NB4 (cell line): ENCODE data around the gene ARHGAP5.

Experiments used
- DNase-seq: peaks from one replicate; pipeline ENCODE4 v3.0.0; 2010; ENCODE audit warnings: low read depth
- H3K4me3 ChIP-seq: one replicate; pipeline ENCODE4 v1.5.1; 2011; ENCODE audit warnings: mild to moderate bottlenecking, low read depth, low read length, moderate library complexity
- MYC ChIP-seq: IDR thresholded peaks from 2 replicates; pipeline ENCODE4 v1.6.1; 2011; ENCODE audit warnings: low read depth, low read length
- POLR2A ChIP-seq: IDR thresholded peaks from 2 replicates; pipeline ENCODE4 v1.6.1; 2011; ENCODE audit warnings: mild to moderate bottlenecking; ENCODE audit not compliant: insufficient read length; ENCODE audit errors: extremely low read depth
- TF ChIP-seq, protein P1 (sequence below): IDR thresholded peaks from 2 replicates; pipeline ENCODE4 v1.6.1; 2011; ENCODE audit warnings: low read depth, low read length
- TF ChIP-seq, protein P2 (sequence below): IDR thresholded peaks from one replicate; pipeline ENCODE4 v1.5.1; 2012; ENCODE audit warnings: low read depth, low read length

ARHGAP5 gene

GRCh38 chr14:32085182-32085844, 8.2 kb downstream of the ARHGAP5 start:
- TF ChIP-seq, protein P1, sequence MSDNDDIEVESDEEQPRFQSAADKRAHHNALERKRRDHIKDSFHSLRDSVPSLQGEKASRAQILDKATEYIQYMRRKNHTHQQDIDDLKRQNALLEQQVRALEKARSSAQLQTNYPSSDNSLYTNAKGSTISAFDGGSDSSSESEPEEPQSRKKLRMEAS = no peak
- TF ChIP-seq POLR2A = no peak
- no peak for TF ChIP-seq MYC
- TF ChIP-seq, protein P2, sequence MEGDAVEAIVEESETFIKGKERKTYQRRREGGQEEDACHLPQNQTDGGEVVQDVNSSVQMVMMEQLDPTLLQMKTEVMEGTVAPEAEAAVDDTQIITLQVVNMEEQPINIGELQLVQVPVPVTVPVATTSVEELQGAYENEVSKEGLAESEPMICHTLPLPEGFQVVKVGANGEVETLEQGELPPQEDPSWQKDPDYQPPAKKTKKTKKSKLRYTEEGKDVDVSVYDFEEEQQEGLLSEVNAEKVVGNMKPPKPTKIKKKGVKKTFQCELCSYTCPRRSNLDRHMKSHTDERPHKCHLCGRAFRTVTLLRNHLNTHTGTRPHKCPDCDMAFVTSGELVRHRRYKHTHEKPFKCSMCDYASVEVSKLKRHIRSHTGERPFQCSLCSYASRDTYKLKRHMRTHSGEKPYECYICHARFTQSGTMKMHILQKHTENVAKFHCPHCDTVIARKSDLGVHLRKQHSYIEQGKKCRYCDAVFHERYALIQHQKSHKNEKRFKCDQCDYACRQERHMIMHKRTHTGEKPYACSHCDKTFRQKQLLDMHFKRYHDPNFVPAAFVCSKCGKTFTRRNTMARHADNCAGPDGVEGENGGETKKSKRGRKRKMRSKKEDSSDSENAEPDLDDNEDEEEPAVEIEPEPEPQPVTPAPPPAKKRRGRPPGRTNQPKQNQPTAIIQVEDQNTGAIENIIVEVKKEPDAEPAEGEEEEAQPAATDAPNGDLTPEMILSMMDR = no peak
- DNase-seq = no peak
- H3K4me3 ChIP-seq = no peak overlapping the region

DNA sequence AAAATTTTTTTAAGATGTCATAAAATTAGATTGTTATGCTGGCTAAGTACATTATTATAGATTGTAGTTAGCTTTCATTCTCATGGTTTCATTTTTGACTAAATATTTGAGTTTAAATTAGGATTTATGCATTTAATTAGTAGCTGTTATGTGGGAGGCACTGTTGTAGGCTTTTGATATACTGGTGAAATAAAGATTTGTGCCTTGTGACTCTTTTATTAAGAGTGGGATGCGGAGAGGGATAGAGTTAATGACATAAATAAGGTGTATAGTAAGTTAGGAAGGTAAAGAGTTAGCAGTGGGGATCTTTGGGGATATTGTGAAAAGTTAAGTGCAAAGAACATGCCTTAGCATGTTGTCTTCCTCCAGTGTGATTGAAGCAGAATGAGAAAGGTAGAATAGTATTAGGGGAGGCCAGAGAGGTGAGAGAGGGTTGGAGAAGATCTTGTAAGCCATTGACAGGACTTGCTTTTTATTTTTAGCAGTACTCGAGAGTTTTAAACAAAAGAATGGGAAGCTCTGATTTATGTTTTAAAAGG, 8.8 kb downstream of the ARHGAP5 start:
- H3K4me3 ChIP-seq = no peak overlapping the region
- TF ChIP-seq, protein P2 = no peak
- TF ChIP-seq MYC (no peak), POLR2A (no peak)
- TF ChIP-seq, protein P1 = no peak
- no peak for DNase-seq

DNA sequence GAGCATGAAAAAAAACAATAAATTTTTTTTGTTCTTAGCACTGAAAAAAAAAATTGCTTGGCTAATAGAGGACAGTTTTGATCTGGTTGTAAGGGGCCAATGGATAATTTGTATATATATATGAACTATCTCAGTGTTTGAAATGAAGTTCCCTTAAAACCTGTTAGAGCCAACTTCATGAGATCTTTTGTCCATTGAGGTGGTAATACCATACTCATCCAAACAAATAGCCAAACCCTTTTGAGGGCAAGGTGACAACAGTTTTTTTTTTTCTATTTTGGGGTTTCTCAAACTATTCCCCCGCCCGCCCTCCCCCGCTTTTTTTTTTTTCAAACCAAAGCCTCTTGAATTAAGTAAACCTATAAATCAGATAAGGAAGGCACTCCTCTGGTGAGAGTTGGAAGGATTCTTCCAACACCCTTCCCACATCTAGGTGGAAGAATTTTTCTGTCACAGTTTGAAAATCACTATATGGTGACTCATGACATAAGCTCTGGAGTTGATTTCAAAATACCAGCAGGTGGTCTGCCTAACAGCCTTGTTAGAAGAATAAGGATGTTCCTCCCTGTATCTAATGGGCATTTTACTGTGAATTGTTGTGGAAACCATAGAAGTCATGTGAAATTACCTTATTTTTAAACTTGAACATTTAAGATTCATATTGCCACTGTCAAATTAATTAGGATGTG, 10.2 kb downstream of the ARHGAP5 start:
- no peak overlapping the region for H3K4me3 ChIP-seq
- TF ChIP-seq POLR2A (no peak), MYC (no peak)
- TF ChIP-seq, protein P2 = no peak
- TF ChIP-seq, protein P1 = no peak
- DNase-seq = peak; percentile 31

DNA sequence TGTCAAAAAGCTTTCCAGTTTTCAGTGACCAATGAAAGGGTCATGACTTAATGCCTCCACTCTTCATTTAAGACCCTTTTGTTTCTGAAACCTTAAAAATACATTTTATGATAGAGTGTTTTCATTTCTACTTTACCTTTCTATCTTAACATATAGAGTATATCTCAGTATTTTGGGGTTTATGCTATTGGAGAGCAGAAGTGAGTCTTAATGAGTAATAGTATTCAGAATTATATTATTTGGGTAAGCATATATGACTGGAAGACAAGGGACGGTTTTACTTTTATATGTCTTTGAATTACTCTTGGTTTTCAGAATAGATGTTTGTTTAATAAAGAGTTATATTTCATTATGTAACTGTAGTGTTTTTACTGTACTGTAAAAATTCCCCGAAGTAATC, 10.8 kb downstream of the ARHGAP5 start:
- H3K4me3 ChIP-seq = no peak overlapping the region
- no peak for DNase-seq
- TF ChIP-seq, protein P1 = no peak
- TF ChIP-seq POLR2A = no peak
- TF ChIP-seq MYC = no peak
- TF ChIP-seq, protein P2 = no peak

GRCh38 chr14:32090686-32091085, 13.6 kb downstream of the ARHGAP5 start:
- no peak overlapping the region for H3K4me3 ChIP-seq
- DNase-seq = no peak

More at GRCh38 chr14:32090686-32091085, 13.6 kb downstream of the ARHGAP5 start:
- TF ChIP-seq POLR2A = no peak
- TF ChIP-seq, protein P2 = no peak
- no peak for TF ChIP-seq MYC
- TF ChIP-seq, protein P1 = no peak
